ENCODE data around the gene PCGF1. TPM values are rescaled to one million over a fixed set of nuclear protein-coding genes. Genes with fewer than 3 reads are reported as not detected.
A peak's percentile ranks its signal among the peaks of the same experiment; 100 is the strongest.

Gene PCGF1
- total RNA-seq, result 10.9 and 14.4 TPM in 2 replicates

- peak; percentile 83 for DNase-seq (ENCODE audit: extremely low read depth, low read depth, low spot score)
Observed at GRCh38 chr2:74507145-74507925, at the start of gene PCGF1. Gene PCGF1, minus strand, starts transcription at chr2:74507695. Its CDS starts 27 bp downstream, at chr2:74507668.

GRCh38 chr2:74556831-74557370 is 49.4 kb upstream of the PCGF1 start:
- no peak for DNase-seq (ENCODE audit: extremely low read depth, low read depth, low spot score)

GRCh38 chr2:74556159-74556558 is 48.7 kb upstream of the PCGF1 start:
- DNase-seq (ENCODE audit: extremely low read depth, low read depth, low spot score), result no peak

GRCh38 chr2:74555610-74556103 is 48.2 kb upstream of the PCGF1 start:
- no peak for DNase-seq (ENCODE audit: extremely low read depth, low read depth, low spot score)

- no peak for DNase-seq (ENCODE audit: extremely low read depth, low read depth, low spot score)
Observed at GRCh38 chr2:74554820-74555531, 47.5 kb upstream of the PCGF1 start.

GRCh38 chr2:74553892-74554819 is 46.7 kb upstream of the PCGF1 start, which contains the start of the genes DOK1 and LOXL3:
Gene DOK1, plus strand, starts transcription at chr2:74554720. Its CDS starts 35 bp downstream, at chr2:74554755.
Gene LOXL3, minus strand, starts transcription at chr2:74553942. Its CDS starts 1,308 bp downstream, at chr2:74552634.
- DNase-seq (ENCODE audit: extremely low read depth, low read depth, low spot score), result no peak

- no peak for DNase-seq (ENCODE audit: extremely low read depth, low read depth, low spot score)
Observed at GRCh38 chr2:74552914-74553811, 45.7 kb upstream of the PCGF1 start.

- no peak for DNase-seq (ENCODE audit: extremely low read depth, low read depth, low spot score)
Observed at GRCh38 chr2:74551942-74552913, 44.7 kb upstream of the PCGF1 start.

- DNase-seq (ENCODE audit: extremely low read depth, low read depth, low spot score), result no peak
Observed at GRCh38 chr2:74551530-74551929, 44.0 kb upstream of the PCGF1 start.

GRCh38 chr2:74550231-74550630 is 42.7 kb upstream of the PCGF1 start:
- DNase-seq (ENCODE audit: extremely low read depth, low read depth, low spot score), result no peak

- DNase-seq (ENCODE audit: extremely low read depth, low read depth, low spot score), result no peak
Observed at GRCh38 chr2:74548900-74549826, 41.7 kb upstream of the PCGF1 start.

- no peak for DNase-seq (ENCODE audit: extremely low read depth, low read depth, low spot score)
Observed at GRCh38 chr2:74548285-74548899, 40.9 kb upstream of the PCGF1 start.

GRCh38 chr2:74546004-74546403 is 38.5 kb upstream of the PCGF1 start:
- no peak for DNase-seq (ENCODE audit: extremely low read depth, low read depth, low spot score)

- no peak for DNase-seq (ENCODE audit: extremely low read depth, low read depth, low spot score)
Observed at GRCh38 chr2:74544634-74545033, 37.1 kb upstream of the PCGF1 start.

- DNase-seq (ENCODE audit: extremely low read depth, low read depth, low spot score), result no peak
Observed at GRCh38 chr2:74542978-74543377, 35.5 kb upstream of the PCGF1 start.

GRCh38 chr2:74540291-74540690 is 32.8 kb upstream of the PCGF1 start:
- DNase-seq (ENCODE audit: extremely low read depth, low read depth, low spot score), result no peak

- no peak for DNase-seq (ENCODE audit: extremely low read depth, low read depth, low spot score)
Observed at GRCh38 chr2:74538881-74539339, 31.4 kb upstream of the PCGF1 start.
